Activated CD8-positive, alpha-beta memory T cell treated with anti-CD3 and anti-CD28 coated beads for 4 hours (primary cell): ENCODE results near the gene TFAP2E.

ENCODE experiments used
- DNase-seq, 2 donors: peaks; one replicate each; pipeline ENCODE4 v3.0.0-alpha.2; 2020; ENCODE audit warnings: low read depth in 2 of 2

Gene TFAP2E

GRCh38 chr1:35595684-35596083 is 22.6 kb downstream of the TFAP2E start:
- no peak for DNase-seq

- no peak for DNase-seq
Measured at GRCh38 chr1:35597870-35598269, 24.8 kb downstream of the TFAP2E start.

GRCh38 chr1:35598895-35599294 is 25.8 kb downstream of the TFAP2E start:
- no peak for DNase-seq

GRCh38 chr1:35599411-35599810 is 26.3 kb downstream of the TFAP2E start:
- no peak for DNase-seq

GRCh38 chr1:35600593-35600992 is 27.5 kb downstream of the TFAP2E start:
- DNase-seq: no peak

GRCh38 chr1:35603468-35603867 is 30.4 kb downstream of the TFAP2E start:
- DNase-seq: no peak

- no peak for DNase-seq
Measured at GRCh38 chr1:35603941-35604340, 30.8 kb downstream of the TFAP2E start.

GRCh38 chr1:35605071-35605866 is 32.2 kb downstream of the TFAP2E start:
- no peak for DNase-seq

- DNase-seq: no peak
Measured at GRCh38 chr1:35605867-35606182, 32.7 kb downstream of the TFAP2E start.

- no peak for DNase-seq
Measured at GRCh38 chr1:35611655-35612054, 38.5 kb downstream of the TFAP2E start.

- DNase-seq: no peak
Measured at GRCh38 chr1:35615440-35615839, 42.3 kb downstream of the TFAP2E start.

- no peak for DNase-seq
Measured at GRCh38 chr1:35619237-35620121, 46.4 kb downstream of the TFAP2E start.

- no peak for DNase-seq
Measured at GRCh38 chr1:35622510-35623178, 49.5 kb downstream of the TFAP2E start.

- no peak for DNase-seq
Measured at GRCh38 chr1:35623832-35624231, 50.7 kb downstream of the TFAP2E start.

GRCh38 chr1:35629051-35629450 is 55.9 kb downstream of the TFAP2E start:
- DNase-seq: no peak

GRCh38 chr1:35631396-35631795 is 58.3 kb downstream of the TFAP2E start:
- no peak for DNase-seq

GRCh38 chr1:35633547-35633946 is 60.4 kb downstream of the TFAP2E start:
- DNase-seq: no peak

- DNase-seq: no peak
Measured at GRCh38 chr1:35637401-35637809, 64.3 kb downstream of the TFAP2E start.

GRCh38 chr1:35640380-35641232 is 67.5 kb downstream of the TFAP2E start:
- DNase-seq: no peak

- DNase-seq: peak; percentile 93 to 94
Measured at GRCh38 chr1:35641233-35641866, 68.2 kb downstream of the TFAP2E start, which contains the start of gene PSMB2. TSS of gene PSMB2 (minus strand) at chr1:35641526. CDS start at chr1:35641432, 94 bp downstream.

- DNase-seq: no peak
Measured at GRCh38 chr1:35642471-35642955, 69.4 kb downstream of the TFAP2E start.
